D341Med (cell line): Measurements from ENCODE around the gene LBH.

Experiments used
- DNase-seq: peaks from one replicate; pipeline ENCODE4 v3.0.0; 2012; ENCODE audit warnings: low spot score

The LBH gene

DNA sequence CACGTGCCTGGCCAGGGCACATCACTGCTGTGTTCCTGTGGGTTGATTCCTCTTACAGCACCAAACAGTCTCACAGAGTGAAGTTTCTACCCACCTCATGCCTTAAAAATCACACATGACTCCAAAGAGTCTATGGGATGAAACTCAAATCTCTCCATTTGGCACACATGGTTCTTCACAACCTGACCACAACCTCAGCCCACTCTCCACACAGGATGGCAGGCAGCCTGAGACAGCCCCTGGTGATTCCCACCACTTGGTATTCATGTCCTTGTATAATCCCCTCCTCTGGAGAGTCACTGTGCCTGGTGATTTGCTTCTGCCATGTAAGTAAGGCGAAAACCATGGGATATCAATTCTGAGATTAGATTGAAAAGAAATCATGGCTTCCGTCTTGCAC, 46.2 kb downstream of the LBH start:
- DNase-seq = no peak

DNA sequence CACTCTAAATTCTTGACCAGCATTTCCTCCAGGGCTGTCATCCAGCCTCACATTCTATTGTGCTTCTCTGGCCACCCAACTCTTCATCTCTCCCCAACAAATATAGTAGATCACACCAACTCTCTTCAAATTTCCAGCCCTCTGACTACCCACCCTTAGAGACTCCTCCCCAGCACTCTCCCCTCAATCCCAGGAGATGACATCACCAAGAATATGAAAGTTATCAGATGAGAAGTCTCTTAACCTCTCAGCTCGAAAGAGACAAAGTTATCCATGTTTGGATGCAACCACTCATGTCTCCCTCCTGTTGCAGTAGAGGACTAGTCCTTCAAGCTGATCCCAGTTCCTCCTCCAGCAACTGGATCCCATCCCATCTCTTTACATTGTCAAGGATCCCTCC, 47.1 kb downstream of the LBH start:
- DNase-seq = no peak

- no peak for DNase-seq
Observed at GRCh38 chr2:30280596-30281434, 49.5 kb downstream of the LBH start.

DNA sequence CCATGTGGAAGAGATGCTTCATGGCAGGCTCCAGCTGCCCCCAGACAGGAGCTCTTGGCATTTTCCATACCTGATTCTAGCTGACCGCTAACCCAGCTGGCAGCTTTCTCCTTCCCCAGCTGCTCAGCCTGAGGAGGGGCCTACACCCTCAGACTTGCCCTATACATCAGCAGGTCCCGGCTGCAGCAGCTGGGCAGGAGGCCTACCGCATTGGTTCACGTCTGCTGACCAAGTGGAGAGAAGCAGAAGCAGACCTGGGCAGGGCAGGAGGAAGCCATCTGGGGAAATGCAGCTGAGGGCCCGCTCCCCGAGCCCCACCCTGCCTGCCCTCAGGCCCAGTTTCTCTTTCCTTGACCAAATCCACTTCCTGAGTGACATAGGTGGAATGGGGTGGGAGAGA, 50.7 kb downstream of the LBH start:
- DNase-seq = no peak

DNA sequence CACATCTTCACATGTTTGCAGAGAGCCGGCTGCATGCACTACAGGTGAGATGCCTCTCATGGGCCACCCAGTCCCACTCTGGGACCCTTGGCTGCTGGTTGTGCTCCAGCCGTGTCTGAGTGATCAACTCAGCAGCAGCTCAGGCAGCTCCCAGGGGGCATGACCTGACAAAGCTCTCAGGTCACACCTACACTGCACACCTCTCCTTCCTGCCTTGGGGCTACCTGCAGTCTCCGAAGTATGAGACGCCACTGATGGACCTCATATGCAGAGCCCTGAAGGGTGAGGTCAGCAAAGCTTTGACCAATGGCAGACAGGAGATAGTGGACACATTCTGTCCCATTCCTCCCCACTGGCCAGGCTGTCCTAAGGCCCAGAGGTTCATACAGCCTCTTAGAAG, 51.4 kb downstream of the LBH start:
- no peak for DNase-seq

GRCh38 chr2:30283931-30284565, 52.7 kb downstream of the LBH start:
- DNase-seq = no peak

- DNase-seq = no peak
Observed at GRCh38 chr2:30285758-30286157, 54.4 kb downstream of the LBH start.

DNA sequence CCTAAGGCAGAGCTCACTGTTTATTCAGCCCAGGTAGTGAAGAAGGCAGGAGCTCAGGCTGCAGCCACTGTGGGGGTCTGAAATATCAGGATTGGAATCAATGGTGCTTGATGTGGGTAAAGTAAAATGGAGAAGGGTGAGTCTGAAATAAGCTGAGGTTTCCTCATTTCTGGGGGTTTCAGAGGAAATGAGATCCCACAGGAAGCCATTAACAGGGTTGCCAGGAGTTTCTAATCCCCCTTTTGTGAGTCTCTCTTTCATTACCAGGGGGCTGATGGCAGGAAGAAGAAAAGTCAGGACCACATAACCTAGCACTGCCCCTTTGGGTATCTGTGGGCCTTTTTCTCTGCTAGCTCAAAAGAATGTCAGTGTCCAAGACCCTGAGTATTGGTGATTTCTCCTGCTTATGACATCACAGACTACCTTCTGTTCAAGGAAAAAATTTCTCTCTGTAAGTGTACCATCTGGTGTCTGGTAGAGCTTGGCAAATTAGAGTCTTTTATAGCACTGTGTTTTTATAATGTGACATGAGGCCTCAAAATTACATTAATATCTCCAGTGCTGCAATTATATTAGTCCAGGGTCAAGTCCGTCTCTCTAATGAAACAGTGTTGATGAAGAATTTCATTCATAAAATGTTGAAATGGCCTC, 56.0 kb downstream of the LBH start:
- DNase-seq = no peak

GRCh38 chr2:30287857-30288513, 56.7 kb downstream of the LBH start:
- DNase-seq = no peak

- DNase-seq = no peak
Observed at GRCh38 chr2:30288561-30288960, 57.2 kb downstream of the LBH start.

- no peak for DNase-seq
Observed at GRCh38 chr2:30293303-30293921, 62.1 kb downstream of the LBH start.

- no peak for DNase-seq
Observed at GRCh38 chr2:30294133-30294532, 62.8 kb downstream of the LBH start.

- no peak for DNase-seq
Observed at GRCh38 chr2:30296496-30296895, 65.2 kb downstream of the LBH start.

- DNase-seq = no peak
Observed at GRCh38 chr2:30298302-30298701, 67.0 kb downstream of the LBH start.

DNA sequence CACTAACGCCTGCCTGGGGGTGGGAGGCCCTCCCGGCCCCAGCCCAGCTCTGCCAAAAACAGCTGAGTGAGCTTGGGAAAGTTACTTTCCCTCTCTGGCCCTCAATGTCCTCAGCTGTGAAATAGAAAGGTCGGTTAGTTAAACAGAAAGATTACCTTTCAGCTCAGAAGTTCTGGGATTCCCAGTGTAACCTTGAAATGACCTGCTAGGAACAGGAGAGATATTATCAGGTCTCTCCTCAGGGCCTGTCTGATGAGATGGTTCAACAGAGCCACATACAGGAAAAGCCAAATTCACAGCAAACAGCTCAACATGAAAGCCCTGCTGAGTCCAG, 68.8 kb downstream of the LBH start:
- DNase-seq = no peak

GRCh38 chr2:30300456-30301221, 69.3 kb downstream of the LBH start:
- no peak for DNase-seq

DNA sequence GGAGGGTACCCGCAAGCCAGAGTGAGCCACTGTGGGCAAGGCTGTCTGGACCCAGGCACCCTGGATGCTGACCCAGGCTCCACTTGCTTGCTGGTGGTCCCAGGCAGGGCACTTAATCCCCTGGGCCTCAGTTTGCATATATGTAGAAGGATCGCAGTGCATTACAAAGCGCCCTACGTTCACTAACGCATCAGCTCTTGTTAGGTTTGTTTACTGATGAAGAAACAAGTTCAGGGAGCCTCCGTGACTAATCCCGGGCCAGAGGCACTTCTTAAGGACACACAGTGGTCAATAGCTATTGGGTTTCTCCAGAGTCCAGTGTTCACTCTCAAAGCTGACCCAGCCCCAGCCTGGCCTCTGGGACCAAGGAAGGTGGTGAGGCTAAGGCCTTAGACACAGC, 70.2 kb downstream of the LBH start:
- DNase-seq = no peak

DNA sequence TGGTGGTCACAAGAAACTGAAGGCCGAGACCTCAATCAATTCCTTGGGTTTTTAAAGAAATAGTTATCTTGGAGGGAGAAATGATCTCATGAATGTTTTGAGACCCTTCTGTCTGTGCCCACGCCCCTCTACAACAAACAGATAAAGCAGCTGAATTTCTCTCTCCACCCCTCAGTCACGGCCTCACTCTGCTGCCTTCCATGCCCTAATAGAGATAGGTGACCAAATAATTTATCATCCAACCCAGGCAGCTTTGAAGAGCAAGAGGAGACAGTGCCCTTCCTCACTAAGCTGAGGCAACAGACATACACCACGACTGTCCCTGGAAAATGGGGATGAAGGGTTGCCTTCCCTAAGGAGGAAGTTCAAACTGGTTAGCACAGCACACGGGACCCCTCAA, 71.2 kb downstream of the LBH start:
- DNase-seq = no peak

GRCh38 chr2:30303095-30303494, 71.8 kb downstream of the LBH start:
- no peak for DNase-seq

DNA sequence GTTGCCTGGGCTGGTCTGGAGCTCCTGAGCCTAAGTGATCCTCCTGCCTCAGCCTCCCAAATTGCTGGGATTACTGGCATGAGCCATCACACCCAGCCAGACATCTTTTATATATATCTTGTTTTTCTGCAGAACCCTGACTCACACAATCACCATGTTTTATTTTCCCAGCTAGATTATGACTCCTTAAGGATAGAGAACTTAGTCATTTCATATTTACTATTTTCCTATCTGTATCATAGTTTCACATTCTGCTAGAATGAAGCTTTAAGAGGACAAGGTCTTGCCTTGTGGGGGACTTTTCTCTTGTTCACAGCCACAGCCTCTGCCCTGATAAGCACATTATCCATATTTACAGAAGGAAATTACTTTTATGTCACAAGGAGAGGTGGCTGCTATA, 73.9 kb downstream of the LBH start:
- DNase-seq = no peak

DNA sequence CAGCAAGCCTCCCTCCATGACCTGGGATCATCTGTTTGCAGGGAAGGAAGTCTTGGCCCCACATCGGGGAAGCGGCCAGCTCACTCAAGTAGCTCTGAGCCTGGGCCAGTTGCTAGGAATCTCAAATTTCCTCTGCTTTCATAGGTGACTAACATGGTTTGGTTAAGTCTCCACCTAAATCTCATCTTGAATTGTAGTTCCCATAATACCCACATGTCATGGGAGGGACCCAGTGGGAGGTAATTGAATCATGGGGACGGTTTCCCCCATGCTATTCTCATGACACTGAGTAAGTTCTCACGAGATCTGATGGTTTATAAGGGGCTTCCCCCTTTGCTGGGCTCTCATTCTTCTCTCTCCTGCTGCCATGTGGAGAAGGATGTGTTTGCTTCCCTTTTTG, 75.2 kb downstream of the LBH start:
- DNase-seq = no peak

GRCh38 chr2:30308280-30308679, 76.9 kb downstream of the LBH start:
- no peak for DNase-seq
